Vagina (tissue), 2 donors: ENCODE data around the gene CCDC73.

ENCODE experiments used
- POLR2A ChIP-seq, 2 donors: fragments of 450-650 bp; IDR thresholded peaks; one replicate each; pipeline ENCODE4 v1.6.1; 2017; ENCODE audit warnings: antibody characterized with exemption in 2 of 2, mild to moderate bottlenecking in 2 of 2, moderate library complexity in 2 of 2
- TF ChIP-seq, protein P1 (sequence below), 3 experiments: fragments of 450-650 bp in 2 of 3; fragments of 200-600 bp in 1 of 3; sonication (generic) in 1 of 3; IDR thresholded peaks; one replicate each; pipeline ENCODE4 v1.5.1; 2017 to 2019; ENCODE audit warnings: antibody characterized with exemption in 3 of 3, mild to moderate bottlenecking in 2 of 3, moderate library complexity in 2 of 3

DNA sequence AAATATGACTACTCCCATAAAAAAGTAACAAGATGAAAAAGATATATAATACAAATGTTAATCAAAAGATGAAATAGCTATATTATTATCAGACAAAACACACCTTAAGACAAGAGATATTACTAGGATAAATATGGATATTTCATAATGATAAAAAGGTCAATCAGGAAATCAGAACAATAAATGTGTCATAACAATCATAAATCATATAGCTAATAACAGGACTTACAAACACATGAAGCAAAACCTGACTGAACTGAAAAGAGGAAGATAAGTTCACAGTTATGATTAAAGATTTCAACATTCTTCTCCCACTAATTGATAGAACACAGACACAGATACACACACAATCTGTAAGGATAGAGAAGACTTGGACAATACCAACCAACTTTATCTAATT is 163.6 kb downstream of the CCDC73 start:
- TF ChIP-seq POLR2A (IDR thresholded peaks at IDR 0.05) = no peak
- TF ChIP-seq, protein P1, sequence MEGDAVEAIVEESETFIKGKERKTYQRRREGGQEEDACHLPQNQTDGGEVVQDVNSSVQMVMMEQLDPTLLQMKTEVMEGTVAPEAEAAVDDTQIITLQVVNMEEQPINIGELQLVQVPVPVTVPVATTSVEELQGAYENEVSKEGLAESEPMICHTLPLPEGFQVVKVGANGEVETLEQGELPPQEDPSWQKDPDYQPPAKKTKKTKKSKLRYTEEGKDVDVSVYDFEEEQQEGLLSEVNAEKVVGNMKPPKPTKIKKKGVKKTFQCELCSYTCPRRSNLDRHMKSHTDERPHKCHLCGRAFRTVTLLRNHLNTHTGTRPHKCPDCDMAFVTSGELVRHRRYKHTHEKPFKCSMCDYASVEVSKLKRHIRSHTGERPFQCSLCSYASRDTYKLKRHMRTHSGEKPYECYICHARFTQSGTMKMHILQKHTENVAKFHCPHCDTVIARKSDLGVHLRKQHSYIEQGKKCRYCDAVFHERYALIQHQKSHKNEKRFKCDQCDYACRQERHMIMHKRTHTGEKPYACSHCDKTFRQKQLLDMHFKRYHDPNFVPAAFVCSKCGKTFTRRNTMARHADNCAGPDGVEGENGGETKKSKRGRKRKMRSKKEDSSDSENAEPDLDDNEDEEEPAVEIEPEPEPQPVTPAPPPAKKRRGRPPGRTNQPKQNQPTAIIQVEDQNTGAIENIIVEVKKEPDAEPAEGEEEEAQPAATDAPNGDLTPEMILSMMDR (IDR thresholded peaks at IDR 0.05) = no peak
